Hematopoietic multipotent progenitor cell treated with erythropoietin and hydrocortisone succinate and interleukin-3 and kit ligand, for 15 days (in vitro differentiated cells): ENCODE measurements around the gene SPCS3.
"Not testable (repeated sequence)": the region's sequence is repeated elsewhere in the genome, so short reads cannot be mapped to it uniquely, and the experiment has no call there.

ENCODE experiments used
- DNase-seq: peaks from one replicate; pipeline ENCODE4 v3.0.0-alpha.2; 2015; ENCODE audit warnings: low spot score

Gene SPCS3

GRCh38 chr4:176306837-176307665 lies 12.7 kb upstream of the SPCS3 start:
- DNase-seq = no peak

- no peak for DNase-seq
These were observed 12.2 kb upstream of the SPCS3 start for GRCh38 chr4:176307666-176307930.

GRCh38 chr4:176308441-176308840 lies 11.3 kb upstream of the SPCS3 start:
- no peak for DNase-seq

- no peak for DNase-seq
These were observed 10.7 kb upstream of the SPCS3 start for GRCh38 chr4:176309046-176309445.

GRCh38 chr4:176309772-176310171 lies 10.0 kb upstream of the SPCS3 start:
- no peak for DNase-seq

GRCh38 chr4:176313596-176314336 lies 6.0 kb upstream of the SPCS3 start:
- no peak for DNase-seq

- DNase-seq = no peak
These were observed 539 bp upstream of the SPCS3 start for GRCh38 chr4:176319151-176319703.

GRCh38 chr4:176320340-176320975 lies 692 bp downstream of the SPCS3 start:
- DNase-seq = peak; percentile 74

- no peak for DNase-seq
These were observed 1.2 kb downstream of the SPCS3 start for GRCh38 chr4:176320976-176321361.

GRCh38 chr4:176321589-176321988 lies 1.8 kb downstream of the SPCS3 start:
- no peak for DNase-seq

- DNase-seq = no peak
These were observed 3.9 kb downstream of the SPCS3 start for GRCh38 chr4:176323511-176324160.

GRCh38 chr4:176324876-176325275 lies 5.1 kb downstream of the SPCS3 start:
- DNase-seq = not testable (repeated sequence)

- no peak for DNase-seq
These were observed 13.3 kb downstream of the SPCS3 start for GRCh38 chr4:176333076-176333475.

- no peak for DNase-seq
These were observed 14.3 kb downstream of the SPCS3 start for GRCh38 chr4:176334066-176334465.

GRCh38 chr4:176335421-176335820 lies 15.7 kb downstream of the SPCS3 start:
- no peak for DNase-seq

GRCh38 chr4:176339936-176340761 lies 20.4 kb downstream of the SPCS3 start:
- no peak for DNase-seq

- peak; percentile 41 for DNase-seq
These were observed 21.3 kb downstream of the SPCS3 start for GRCh38 chr4:176340871-176341685.

- no peak for DNase-seq
These were observed 22.6 kb downstream of the SPCS3 start for GRCh38 chr4:176342384-176342783.

GRCh38 chr4:176343286-176343685 lies 23.5 kb downstream of the SPCS3 start:
- DNase-seq = no peak

GRCh38 chr4:176345346-176345745 lies 25.6 kb downstream of the SPCS3 start:
- DNase-seq = not testable (repeated sequence)

GRCh38 chr4:176346836-176347235 lies 27.1 kb downstream of the SPCS3 start:
- DNase-seq = not testable (repeated sequence)
